NCI-H146 (cell line): Measurements from ENCODE around the gene MDM1.

ENCODE experiments used
- DNase-seq: peaks from one replicate; lab custom pipeline; 2025; lab: John Stamatoyannopoulos, UW

The MDM1 gene

DNA sequence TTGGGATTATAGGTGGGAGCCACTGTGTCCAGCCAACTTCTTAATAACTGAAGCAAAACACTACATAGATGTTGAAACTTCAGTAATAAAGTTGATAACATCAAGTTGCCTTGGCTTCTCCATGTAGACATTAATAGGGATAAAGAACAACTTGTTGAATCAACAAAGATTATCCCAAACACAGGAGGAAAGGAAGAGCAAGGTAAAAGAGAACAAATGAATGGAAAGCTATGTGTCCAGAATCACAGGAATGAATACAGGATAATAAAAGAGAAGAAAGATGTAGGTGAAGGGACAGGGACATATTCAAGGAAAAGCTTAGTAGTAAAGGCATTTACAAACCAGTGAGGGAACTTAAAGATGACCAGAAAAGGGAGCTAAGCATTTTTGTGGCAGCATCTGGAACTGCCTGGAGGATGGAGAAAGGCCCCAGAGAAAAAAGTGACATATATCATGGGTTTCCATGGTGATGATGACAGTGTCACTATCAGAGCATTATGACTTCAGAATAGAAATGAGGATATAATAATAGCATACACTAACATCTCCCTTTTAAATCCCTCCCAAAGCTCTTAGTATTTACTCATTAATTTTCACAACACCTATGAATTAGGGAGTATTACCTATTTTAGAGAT lies 24.0 kb upstream of the MDM1 start:
- DNase-seq = peak; percentile 32

DNA sequence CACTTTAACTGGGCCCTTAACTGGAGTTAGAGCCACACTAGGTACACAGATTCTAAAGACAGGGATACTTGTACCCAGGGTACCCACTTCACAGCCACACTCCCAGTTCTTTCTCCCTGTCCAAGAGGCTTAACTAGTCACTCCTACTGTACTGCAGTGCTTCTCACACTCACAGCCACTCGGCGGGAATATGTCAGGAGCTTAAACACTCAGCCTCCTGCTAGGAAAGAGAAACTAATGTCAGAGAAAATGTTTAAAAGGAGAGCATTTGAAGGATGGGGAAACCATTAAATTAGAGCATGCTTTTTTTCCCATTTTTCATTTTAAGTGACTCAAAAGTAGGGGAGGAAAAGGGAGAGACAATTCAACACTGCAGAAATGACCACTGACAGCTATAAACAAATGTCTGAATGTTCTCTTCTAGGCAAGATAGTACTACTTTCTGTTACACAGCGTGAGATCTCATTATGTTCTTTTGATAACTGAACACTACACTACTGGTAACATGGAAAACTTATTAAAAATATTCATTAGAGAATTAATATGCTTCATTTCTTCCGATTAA lies 22.9 kb upstream of the MDM1 start:
- no peak for DNase-seq

DNA sequence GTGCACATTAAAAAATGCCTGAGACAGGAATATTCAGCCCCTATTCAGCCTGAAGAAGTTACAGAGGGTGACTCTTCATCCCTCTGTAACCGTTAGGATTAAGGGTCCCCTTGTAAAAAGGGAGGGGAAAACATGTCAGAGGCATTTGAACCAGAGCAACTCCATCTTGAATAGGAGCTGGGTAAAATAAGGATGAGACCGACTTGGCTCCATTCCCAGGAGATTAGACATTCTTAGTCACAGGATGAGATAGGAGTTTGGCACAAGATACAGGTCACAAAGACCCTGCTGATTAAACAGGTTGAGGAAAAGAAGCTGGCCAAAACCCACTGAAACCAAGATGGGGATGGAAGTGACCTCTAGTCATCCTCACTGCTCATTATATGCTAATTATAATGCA lies 19.9 kb upstream of the MDM1 start:
- DNase-seq = no peak

DNA sequence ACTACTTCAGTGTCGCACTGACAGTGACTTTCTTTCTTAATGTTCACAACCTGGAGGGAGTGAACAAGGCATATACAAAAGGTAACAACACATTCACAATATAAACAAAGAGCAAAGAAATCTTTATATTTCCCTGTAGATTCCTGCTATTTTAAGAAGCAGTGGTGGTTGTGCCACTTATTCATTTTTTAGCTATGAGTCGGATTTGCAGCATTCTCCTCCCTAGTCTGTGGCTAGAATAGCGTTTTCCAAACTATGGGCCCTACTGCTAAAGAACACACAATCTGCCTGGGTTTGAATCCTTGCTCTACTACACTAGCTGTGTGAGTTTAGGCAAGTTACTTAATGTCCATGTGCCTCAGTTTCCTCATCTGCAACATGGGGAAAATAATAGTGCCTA lies 18.6 kb upstream of the MDM1 start:
- DNase-seq = no peak

DNA sequence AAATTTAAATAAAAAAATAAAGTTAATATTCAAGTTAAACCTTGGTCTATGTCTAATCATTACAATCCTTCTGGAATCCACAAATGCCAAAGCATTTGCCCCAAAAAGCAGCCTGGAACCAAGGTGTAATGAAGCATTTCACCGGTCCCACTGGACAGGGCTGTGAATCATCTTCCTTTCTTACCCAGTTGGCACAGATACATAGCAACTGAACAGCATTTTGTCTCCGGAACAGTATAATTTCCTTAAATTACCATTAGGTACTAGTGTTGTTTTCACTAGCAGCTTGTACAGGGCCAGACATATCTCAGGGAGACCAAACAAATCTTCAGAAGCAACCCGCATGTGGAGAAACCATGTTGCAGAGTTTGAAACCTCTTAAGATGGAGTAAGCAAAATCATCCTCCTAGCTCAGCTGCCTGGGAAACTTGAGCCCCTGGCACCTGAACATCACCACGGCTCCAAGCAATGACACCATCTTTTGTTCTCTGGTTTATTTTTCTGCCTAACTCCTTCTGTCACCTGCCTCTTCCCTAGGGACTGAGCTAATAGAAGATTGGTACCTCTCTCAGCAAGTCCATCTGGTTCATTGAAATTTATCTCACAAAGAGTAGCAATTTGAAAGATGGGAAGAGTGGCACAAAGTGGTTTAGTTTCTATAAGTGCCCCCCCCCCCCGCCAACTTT lies 17.9 kb upstream of the MDM1 start:
- DNase-seq = peak; percentile 94

DNA sequence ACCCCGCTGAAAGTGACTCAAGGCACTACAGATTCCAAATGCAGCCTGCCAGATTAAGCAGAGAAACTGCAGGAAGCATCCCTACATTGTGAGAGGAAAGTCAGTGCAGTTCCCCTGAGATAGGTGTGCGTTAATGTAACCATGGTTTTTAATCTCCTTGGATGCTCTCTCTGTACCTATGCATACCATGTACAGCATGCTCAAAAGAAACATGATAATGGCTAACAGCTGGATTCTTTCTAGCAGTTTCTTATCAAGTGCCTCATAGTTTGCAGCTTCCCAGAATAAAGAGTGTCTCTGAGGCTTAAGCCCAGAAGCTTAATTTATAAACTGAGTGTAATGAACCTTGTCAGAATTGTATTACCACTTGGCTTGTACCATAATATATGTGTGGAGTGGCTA lies 17.1 kb upstream of the MDM1 start:
- peak; percentile 47 for DNase-seq

DNA sequence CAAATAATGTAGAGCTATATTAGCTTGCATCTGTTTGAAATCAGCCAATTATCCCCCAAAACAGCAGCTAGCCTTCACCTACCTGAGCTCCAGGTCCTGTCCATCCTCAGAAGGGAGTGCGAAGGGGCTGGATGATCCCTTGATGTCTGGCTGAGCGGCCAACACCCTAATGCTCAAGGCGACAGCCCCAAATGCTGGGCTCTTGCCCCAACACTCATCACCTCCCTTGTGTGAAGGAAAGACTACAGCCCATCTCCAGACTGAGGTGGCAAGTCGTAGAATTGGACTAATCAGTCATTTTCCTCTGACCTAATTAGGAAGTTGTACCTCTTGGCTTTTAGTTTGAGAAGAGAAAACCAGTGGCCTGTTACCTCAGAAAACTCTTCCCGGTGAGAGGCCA lies 16.3 kb upstream of the MDM1 start:
- no peak for DNase-seq

DNA sequence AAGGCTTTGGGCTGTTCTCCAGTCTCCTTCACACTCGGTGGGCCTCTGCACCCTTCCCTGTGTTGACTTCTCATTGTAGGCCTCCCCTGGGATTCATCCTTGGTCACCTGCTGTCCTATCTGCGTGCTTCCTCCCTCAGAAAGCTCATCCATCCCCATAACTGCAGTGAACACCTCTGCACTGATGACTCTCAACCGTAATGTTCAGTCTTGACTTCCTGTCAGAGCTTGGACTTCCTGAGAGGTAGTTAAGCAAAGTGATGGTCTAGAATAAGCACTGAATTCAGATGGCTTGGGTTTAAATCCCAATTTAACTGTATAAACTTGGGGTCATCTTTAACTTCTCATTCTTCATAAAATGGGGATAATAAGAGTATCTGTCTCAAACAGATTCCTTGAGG lies 13.6 kb upstream of the MDM1 start:
- no peak for DNase-seq

DNA sequence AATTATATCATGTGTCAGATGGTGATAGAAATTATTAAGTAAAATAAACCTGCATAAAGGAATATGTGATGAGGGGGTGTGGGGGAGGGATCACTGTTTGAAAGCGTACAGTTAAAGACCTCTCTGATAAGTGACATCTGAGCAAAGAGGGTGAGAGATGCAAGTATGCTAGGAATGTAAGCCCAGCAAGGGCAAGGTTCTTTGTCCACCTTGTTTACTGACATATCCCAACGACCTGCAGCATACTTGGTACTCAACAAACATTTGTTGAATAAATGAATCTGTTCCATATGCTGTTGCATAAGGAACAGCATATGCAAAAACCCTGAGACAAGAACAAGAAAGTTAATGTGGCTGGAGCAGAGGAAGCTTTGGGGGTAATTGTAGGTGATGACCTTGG lies 12.0 kb upstream of the MDM1 start:
- DNase-seq = no peak

DNA sequence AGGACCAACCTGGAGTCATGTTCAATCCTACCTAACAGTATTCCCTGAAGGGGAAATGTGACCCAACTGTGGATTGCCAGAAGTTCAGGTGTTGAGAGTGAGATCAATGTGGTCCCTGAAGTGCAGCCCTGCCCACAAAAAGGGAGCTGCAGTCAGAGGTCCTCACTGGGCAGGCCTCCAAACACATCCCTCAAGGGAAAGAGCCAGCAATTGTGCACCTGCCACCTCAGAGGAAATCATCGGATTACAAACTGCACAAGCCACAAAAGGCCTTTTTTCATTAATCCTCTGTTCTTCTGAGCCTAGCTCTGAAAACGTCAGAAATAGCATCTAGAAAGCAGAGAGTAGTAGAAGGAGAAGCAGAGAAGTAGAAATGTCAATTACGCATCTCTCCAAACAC lies 10.8 kb upstream of the MDM1 start:
- peak; percentile 75 for DNase-seq

DNA sequence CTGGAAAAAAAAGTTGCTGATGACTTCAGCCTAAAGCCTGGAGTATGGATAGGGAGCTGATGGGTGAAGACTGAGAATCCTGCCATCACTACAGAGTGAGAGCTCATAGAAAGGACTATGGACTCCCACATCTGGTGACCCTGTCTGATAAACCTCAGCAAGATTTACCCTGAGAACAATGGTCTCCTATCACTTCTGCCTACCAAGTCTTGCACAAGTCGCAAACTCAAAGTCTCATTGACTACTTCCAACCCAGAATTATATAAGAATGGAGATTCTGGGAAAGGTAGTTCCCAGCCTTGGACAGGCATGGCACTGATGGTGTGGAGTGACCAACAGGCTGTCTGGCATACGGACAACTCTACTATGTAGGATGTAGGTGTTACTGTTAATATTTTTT lies 9.7 kb upstream of the MDM1 start:
- DNase-seq = no peak

DNA sequence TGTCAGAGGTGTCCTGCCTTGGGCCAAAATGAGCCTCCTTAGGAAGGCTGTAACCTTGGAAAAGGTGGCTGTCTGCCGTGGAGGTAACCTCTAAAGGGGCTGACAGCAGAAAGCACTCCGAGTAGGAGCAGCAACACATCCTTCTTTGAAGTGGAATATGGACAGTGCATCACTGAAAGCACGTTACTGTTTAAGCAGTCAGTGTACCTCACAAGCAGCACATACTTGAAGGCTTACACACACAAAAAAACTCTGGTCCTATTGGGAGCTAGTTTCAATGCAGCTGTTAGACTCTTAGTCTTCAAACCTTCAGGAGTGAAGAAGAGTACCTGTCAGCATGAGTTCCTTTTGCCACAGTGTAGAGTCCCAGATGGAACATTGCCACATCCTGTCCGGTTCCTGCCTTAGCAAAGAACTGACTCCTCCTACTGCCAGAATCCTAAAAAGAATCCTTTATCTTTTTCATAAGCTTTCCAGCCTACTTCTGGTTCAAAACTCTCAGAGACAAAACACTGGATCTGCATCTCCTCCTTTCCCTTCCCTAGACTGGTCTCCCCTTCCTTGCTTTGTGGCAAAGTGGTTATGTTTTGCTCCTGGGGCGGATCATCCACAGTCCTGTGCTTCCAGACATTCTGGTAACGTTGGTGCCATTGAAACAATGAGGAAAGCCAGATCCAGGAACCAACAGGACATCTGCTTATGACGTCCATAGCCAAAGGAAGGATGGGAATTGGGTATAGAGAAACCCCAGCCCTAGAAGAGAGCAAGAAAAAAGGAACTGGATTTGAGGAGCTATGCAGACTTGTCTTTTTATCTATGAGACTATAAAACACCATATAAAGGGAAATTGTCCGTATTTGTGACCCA lies 8.5 kb upstream of the MDM1 start:
- no peak for DNase-seq

DNA sequence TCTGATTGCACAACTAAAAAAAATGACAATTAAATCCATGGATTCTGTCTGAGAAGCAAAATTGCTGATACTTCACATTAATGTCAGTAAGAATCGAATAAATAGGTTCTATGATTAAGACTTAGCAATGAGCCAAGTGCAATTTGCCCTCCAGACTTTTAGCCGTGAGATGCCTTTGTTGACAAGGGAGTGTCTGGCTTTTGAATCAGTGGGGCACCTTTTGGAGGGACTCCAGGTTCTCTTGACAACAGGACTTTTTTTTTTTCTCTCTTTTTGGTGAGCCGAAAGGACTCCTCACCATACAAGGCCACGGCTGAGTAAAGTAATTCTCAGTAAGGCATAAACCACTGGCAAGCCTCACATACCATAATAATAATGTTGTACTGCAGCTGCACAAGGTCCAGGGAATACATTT lies 4.7 kb upstream of the MDM1 start:
- peak; percentile 87 for DNase-seq

DNA sequence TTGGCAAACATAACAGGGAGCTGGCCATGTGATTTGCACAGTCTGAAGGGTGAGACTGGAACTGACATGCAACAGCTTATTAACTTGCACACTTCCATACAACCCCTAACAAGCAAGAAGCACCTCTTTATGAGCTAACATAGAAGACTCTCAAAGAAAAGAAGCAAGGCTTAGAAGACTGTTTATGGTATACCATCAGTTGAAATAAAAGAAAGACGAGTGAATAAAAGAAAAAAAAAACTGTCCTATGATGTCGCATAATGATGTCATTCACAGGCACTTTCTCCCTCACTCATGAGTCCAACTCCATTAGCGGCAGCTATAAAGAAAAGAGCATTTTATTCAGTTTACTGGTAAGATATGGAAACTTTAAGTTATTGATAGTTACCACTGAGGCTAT lies 3.3 kb upstream of the MDM1 start:
- DNase-seq = peak; percentile 32

DNA sequence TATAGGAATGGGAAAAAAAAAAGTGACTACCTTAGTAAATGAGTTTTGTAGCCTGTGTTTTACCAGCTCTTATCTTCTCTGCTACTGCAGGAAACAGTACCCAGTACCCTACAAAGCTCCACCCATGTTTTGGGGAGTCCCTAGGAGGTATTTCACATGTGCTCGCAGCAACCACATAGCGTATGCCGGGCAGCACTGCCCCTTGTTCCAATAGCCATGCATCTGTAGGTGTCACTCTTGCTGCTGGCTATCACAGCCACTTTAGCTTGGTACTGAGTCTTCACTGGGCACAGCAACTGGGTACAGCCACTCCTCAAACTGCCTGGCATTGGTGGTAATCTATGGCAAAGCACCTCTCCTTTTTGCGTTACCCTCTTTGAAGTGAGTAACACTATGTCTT lies 2.0 kb upstream of the MDM1 start:
- DNase-seq = peak; percentile 17

DNA sequence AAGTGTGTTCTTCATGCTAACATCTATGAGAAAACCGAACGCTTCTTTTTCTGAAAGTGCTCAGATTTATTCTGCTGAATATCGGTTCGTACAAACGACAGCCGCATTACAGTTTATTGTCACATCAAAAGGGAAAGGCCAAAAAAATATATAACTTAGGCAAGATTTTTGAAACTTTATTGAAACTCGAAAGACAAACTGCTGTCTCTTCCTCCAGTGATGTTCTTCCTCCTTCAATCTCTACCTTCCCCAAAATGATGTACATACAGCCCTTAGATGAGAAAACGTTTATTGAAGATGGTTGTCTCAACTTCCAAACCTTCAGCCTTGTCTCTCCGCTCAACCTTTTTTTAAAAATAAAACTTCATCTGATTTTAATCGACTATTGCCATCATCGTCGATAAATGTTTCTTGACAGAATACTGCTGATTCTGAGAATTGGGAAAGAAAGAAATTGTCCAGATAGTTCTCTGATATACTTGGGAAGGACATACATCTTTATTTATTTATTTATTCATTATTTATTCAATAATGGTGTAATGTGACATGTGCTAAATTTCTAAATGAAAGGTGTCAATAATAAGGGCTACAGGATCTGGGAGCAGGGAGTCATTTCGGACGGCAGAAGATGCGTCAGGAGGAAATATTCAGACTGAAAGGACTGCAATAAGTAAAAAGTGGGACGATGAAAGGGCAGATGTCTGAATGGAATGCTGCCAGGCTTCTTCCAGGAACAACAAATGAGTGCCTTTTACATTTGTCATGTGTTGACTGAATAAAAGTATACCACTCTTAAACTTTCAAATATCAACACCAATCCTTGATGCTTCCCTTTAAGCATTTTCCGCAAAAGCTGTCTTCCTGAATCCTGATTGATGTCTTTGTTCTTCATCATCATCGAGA lies 817 bp upstream of the MDM1 start:
- no peak for DNase-seq

DNA sequence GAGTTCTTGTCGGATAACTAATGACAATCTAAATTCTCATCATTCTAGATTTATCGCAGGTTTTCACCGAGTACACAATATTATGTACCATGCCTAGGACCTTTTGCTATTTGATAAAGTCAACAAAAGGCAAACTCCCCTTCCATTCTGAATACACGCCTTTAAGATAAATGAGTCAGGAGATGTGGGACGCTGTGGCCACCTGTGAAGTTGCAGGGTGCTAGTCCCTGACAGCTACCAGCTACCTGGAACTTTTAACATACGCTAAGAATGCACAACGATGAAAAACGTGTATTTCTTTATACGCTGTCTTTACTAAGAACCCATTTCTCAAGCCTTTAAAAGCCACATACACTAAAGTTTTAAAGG lies 678 bp downstream of the MDM1 start:
- DNase-seq = peak; percentile 12

DNA sequence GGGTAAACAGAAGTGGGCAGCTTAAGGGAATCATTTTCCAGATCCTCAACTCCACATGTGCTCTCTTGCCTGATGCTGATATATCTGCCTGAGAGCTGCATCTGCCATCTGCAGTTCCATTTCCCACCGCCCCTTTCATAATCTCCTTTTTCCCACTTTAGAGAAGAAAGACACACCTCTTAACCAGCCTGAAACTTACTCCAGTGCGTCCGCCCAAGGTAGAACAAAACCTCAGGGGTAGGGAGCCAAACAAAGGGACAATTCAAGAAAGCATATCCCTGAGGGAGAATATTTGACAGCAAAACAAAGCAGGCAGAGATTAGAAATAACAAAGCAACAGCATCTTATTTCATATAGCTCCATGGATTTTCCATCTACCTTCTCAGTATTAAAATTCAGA lies 4.3 kb downstream of the MDM1 start:
- no peak for DNase-seq

DNA sequence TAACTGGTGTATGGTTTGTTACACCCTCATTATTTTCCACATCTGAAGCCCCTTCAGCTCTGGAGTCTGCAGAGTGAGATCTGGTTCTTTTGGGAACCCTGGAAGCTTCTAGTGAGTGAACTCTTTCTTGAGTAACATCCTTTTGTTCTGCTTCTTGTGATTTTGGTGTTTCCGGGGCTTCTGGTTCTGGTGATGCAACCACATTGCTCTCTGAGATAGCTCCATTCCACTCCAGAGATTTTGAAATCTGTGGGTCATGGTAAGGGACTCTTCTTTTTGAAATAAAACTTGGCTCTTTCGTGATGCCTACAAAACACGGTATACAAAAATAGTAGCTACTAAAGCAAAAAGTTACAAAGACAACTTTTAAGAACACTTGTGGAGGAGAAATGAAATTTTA lies 5.4 kb downstream of the MDM1 start:
- DNase-seq = no peak

DNA sequence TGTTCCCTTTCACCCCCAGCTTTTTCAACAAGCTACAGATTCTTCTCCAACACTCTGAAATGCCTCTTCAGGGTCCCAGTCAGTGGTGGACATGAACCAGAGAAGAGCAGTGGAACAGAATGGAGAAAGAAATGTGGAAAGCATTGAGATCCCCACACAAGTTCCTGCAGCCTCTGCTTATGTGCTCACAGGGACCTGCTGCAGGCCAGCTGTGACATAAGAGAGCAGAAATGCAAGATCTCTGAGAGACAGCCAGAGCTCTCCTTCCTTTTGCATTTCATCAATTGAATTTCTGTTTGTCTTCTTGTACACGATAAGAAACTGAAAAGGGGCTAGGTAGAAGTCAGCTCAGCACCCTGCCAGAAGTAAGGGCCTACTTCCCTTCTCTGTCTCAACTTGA lies 6.2 kb downstream of the MDM1 start:
- no peak for DNase-seq

DNA sequence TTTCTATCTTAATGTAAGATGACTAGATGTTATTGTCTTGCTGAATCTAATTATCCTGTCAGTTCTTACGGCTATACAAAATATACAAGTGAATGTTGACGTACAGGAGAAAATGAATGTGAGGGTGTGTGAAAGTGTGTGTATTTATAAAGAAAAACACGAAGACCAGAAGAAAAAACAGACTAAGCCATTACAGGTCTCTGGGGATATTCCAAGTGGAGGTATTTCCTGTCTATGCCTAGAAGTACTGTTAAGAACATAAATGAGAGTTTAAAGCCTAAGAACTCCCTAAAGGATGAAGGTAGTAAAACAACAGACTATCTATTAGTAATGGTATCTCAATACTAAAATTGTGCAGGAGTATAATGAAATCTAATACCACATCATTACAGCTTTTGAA lies 7.6 kb downstream of the MDM1 start:
- no peak for DNase-seq

DNA sequence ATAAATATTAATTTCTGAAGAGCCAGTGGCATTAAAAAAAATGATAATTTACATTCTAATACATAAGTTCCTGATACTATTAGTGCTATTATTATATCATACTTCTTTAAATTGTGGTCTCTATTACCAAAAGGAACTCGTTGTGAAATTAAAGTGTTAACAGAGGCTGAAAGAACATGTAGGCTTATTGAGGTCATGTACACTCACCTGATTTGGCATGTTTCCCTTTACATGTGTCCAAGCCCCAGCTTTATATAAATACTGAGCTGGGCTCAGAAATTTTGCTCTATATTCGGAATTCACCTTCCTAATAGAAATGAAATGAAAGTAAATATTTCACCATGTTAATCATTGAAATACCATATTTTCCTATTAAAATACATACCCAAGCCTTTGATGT lies 11.0 kb downstream of the MDM1 start:
- DNase-seq = no peak
